NCI-H2196 treated with DMSO at 0.1 percent for 48 hours (cell line): ENCODE data around the gene PARK7.
"Not testable (repeated sequence)": the region's sequence is repeated elsewhere in the genome, so short reads cannot be mapped to it uniquely, and the experiment has no call there.

Experiments
- DNase-seq: peaks from one replicate; lab custom pipeline; 2025; ENCODE audit not compliant: unreplicated experiment; lab: John Stamatoyannopoulos, UW

PARK7 gene

GRCh38 chr1:7961216-7962013 lies at the start of gene PARK7:
Gene PARK7 (plus strand): TSS chr1:7961711. CDS start chr1:7962786, 1,075 bp downstream.
- DNase-seq, result peak; percentile 97

DNA sequence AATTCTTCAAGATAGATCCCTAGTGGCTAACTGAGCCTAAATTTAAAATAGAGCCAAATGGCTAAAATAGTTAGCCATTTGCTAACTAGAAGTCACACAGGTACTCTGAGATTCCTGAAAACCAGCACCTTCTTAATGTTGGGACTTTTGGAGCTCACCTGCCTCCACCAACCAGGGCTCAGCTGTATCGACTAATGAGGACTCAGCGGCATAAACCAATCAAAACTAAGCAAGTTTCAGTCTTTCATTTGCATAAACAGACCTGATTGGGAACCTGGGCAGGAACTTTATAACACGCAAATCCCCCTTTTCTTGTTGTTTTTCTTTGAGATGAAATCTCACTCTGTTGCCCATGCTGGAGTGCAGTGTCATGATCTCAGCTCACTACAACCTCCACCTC lies 49.4 kb upstream of the PARK7 start:
- no peak for DNase-seq

GRCh38 chr1:7912743-7913557 lies 48.6 kb upstream of the PARK7 start:
- DNase-seq, result no peak

- no peak for DNase-seq
Measured at GRCh38 chr1:7915826-7916500, 45.5 kb upstream of the PARK7 start.

GRCh38 chr1:7916501-7916830 lies 45.0 kb upstream of the PARK7 start:
- no peak for DNase-seq

GRCh38 chr1:7917971-7918370 lies 43.5 kb upstream of the PARK7 start:
- DNase-seq, result not testable (repeated sequence)

GRCh38 chr1:7919880-7920279 lies 41.6 kb upstream of the PARK7 start:
- DNase-seq, result no peak

- DNase-seq, result no peak
Measured at GRCh38 chr1:7921796-7922195, 39.7 kb upstream of the PARK7 start.

DNA sequence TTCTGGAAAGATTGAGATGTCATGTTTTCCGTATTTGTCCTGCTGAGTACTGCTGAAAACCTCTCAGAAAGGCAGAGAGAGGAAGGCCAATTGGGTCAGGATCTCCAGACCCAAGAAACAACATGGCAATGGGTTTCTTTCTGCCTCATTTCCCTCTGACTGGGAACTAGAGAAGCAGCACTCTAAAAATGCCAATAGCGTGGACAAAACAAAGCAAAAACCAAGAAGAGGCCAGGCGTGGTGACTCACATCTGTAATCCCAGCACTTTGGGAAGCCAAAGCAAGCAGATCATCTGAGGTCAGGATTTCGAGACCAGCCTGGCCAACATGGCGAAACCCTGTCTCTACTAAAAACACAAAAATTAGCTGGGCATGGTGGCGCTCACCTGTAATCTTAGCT lies 39.2 kb upstream of the PARK7 start:
- DNase-seq, result no peak

GRCh38 chr1:7927061-7927460 lies 34.5 kb upstream of the PARK7 start:
- DNase-seq, result not testable (repeated sequence)

DNA sequence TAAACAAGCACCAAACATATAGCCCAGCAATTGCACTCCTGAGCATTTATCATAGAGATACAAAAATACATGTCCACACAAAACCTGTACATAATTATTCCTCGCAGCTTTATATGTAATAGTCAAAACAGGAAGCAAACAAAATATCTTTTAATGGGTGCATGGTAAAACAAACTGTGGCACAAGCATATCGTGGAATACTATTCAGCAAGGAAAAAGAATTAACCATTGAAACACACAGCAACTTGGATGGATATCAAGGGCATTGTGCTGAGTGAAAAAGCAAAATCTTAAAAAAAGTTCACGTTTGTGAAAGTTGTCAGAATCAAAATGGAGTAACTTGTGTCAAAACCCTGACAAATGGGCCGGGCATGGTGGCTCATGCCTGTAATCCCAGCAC lies 33.3 kb upstream of the PARK7 start:
- no peak for DNase-seq

- no peak for DNase-seq
Measured at GRCh38 chr1:7929637-7930036, 31.9 kb upstream of the PARK7 start.

DNA sequence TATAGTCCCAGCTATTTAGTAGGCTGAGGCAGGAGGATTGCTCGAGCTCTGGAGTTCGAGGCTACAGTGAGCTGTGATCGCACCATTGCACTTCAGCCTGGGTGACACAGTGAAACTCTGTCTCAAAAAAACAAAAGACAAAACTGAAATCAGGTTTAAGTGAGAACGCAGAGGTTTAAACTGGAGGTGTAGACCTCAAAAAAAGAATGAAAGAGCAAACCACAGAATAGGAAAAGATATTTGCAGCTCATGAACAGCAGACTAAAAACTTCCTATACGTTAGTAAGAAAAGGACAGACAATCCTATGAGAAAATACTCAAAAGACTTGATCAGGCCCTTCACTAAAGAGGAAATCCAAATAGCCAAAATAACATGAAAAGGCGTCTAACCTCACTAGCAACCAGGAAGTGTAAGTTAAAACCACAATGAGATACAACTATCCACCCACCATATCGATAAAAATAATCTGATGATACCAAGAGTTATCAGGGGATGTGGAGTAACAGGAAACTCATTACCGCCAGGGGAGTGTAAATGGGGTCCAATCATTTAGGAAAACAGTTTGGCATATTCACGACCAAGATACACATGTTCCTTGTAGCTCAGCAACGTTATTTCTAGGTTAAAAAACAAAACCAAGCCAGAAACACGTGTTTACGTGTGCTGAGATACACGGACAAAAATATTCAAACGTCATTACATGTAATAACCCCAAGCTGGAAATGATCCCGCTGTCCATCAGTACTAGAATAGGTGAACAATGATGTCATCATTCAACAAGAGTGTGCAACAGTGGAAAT lies 30.7 kb upstream of the PARK7 start:
- DNase-seq, result no peak

- no peak for DNase-seq
Measured at GRCh38 chr1:7931446-7931812, 30.1 kb upstream of the PARK7 start.

- no peak for DNase-seq
Measured at GRCh38 chr1:7932524-7933138, 28.9 kb upstream of the PARK7 start.

GRCh38 chr1:7938070-7938469 lies 23.4 kb upstream of the PARK7 start:
- no peak for DNase-seq

DNA sequence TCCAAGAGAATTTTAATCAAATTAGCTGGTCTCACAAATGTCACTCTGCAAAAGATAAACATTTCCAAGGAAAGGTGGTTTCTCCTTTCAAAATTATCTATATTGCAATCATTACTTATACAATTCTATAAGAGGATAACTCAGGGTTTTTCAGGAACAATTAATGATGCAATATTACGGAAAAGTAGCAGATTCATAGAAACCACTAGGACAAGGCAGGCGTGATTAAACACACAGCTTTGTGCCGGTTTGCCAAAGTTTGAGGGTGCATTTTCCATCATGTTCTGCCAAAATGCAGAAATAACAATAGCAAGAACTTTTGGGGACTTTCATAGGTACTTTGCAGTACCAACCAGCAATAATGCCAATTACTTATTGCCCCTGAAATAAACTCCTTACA lies 21.5 kb upstream of the PARK7 start:
- DNase-seq, result no peak

DNA sequence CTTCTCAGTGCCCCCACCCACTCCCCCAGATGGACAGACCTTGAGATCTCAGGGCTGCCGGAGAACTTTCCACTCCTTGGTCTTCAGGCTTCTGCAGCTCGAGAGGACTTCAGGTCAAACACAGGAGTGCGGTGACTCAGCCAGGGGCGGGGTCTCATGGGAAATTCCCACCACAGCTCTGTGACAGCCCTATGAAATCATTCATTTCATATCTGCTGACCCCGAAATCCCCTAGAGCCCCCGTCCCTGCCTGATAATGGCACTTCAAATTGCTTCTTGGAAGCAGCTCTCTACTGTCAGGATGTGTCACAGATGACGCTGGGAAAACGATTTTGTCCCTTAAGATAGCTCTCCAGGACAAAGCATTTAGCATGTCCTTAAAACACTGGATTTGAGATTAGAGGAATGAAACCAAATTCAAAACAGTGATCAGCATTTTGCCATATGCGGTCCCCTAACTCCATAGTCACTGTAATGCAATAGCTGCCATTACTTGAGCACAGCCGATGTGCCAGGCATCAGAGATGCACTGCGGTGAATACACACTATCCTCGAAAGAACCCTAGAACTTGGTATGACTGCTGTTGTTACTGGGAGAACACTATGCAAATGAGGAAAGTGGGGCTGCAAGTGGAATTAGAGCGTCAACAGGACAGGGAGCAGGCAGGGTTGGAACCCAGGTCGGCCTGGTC lies 20.6 kb upstream of the PARK7 start, which contains the start of gene TNFRSF9:
TNFRSF9 (minus strand) TSS at position 95 of the 692 bp plus-strand sequence. CDS start 845 bp downstream, outside the sequence.
- DNase-seq, result no peak

- DNase-seq, result no peak
Measured at GRCh38 chr1:7941437-7941793, 20.1 kb upstream of the PARK7 start.
